HEK293T (cell line): ENCODE measurements around the gene PAX2.

ENCODE experiments used
- CTCF ChIA-PET: fragments of 350-600 bp; formaldehyde crosslinking; extraction: SDS; loops from one replicate; lab custom pipeline; 2021; ENCODE audit warnings: antibody characterized with exemption, inconsistent platforms; lab: Yijun Ruan, JAX
- POLR2A ChIA-PET: fragments of 350-600 bp; formaldehyde crosslinking; extraction: SDS; loops from one replicate; lab custom pipeline; 2020; ENCODE audit warnings: antibody characterized with exemption, inconsistent platforms; lab: Yijun Ruan, JAX
- DNase-seq: peaks from one replicate; pipeline ENCODE4 v3.0.0; 2012; ENCODE audit warnings: mixed read lengths; ENCODE audit errors: extremely low spot score
- ARNT ChIP-seq: fragments of 450-650 bp; IDR thresholded peaks from 2 replicates; pipeline ENCODE4 v1.6.1; 2017; ENCODE audit warnings: mild to moderate bottlenecking
- BHLHE40 ChIP-seq: fragments of 450-650 bp; IDR thresholded peaks from 2 replicates; pipeline ENCODE4 v1.6.1; 2016; ENCODE audit warnings: mild to moderate bottlenecking, moderate library complexity, borderline replicate concordance
- CTBP1 ChIP-seq: fragments of 450-650 bp; IDR thresholded peaks from 2 replicates; pipeline ENCODE4 v1.6.1; 2016; ENCODE audit warnings: borderline replicate concordance
- ELF4 ChIP-seq: fragments of 450-650 bp; IDR thresholded peaks from 2 replicates; pipeline ENCODE4 v1.6.1; 2017; ENCODE audit warnings: antibody characterized with exemption
- FOXA1 ChIP-seq: fragments of 450-650 bp; IDR thresholded peaks from 2 replicates; pipeline ENCODE4 v1.6.1; 2016; ENCODE audit warnings: mild to moderate bottlenecking
- FOXK2 ChIP-seq: fragments of 450-650 bp; IDR thresholded peaks from 2 replicates; pipeline ENCODE4 v1.6.1; 2016; ENCODE audit warnings: mild to moderate bottlenecking
- FOXM1 ChIP-seq: fragments of 450-650 bp; IDR thresholded peaks from 2 replicates; pipeline ENCODE4 v1.6.1; 2017; ENCODE audit warnings: mild to moderate bottlenecking, borderline replicate concordance
- HDGF ChIP-seq: fragments of 450-650 bp; IDR thresholded peaks from 2 replicates; pipeline ENCODE4 v1.6.1; 2017; ENCODE audit warnings: antibody characterized with exemption, borderline replicate concordance
- L3MBTL2 ChIP-seq: fragments of 450-650 bp; conservative IDR thresholded peaks from 2 replicates; pipeline ENCODE4 v1.6.1; 2016; ENCODE audit warnings: mild to moderate bottlenecking
- LEF1 ChIP-seq: fragments of 450-650 bp; IDR thresholded peaks from 2 replicates; pipeline ENCODE4 v1.6.1; 2017; ENCODE audit warnings: mild to moderate bottlenecking, borderline replicate concordance
- NFRKB ChIP-seq: fragments of 450-650 bp; IDR thresholded peaks from 2 replicates; pipeline ENCODE4 v1.6.1; 2016; ENCODE audit warnings: mild to moderate bottlenecking, moderate library complexity
- PKNOX1 ChIP-seq: fragments of 450-650 bp; IDR thresholded peaks from 2 replicates; pipeline ENCODE4 v1.6.1; 2016
- SP1 ChIP-seq: fragments of 450-650 bp; IDR thresholded peaks from 2 replicates; pipeline ENCODE4 v1.6.1; 2017
- SUZ12 ChIP-seq: fragments of 450-650 bp; IDR thresholded peaks from 2 replicates; pipeline ENCODE4 v1.6.1; 2016; ENCODE audit warnings: mild to moderate bottlenecking
- TARDBP ChIP-seq: fragments of 450-650 bp; IDR thresholded peaks from 2 replicates; pipeline ENCODE4 v1.6.1; 2016
- ZNF384 ChIP-seq: fragments of 450-650 bp; IDR thresholded peaks from 2 replicates; pipeline ENCODE4 v1.6.1; 2016

PAX2 gene

GRCh38 chr10:100761191-100761590 lies 15.8 kb downstream of the PAX2 start:
- no peak for TF ChIP-seq PKNOX1
- no peak for TF ChIP-seq ARNT
- TF ChIP-seq FOXK2, result no peak
- no peak for TF ChIP-seq SP1
- TF ChIP-seq ZNF384, result no peak
- no peak for TF ChIP-seq CTBP1
- TF ChIP-seq BHLHE40, result no peak
- TF ChIP-seq FOXM1, result no peak
- TF ChIP-seq HDGF, result no peak
- TF ChIP-seq LEF1, result no peak
- no peak for TF ChIP-seq ELF4
- no peak for DNase-seq
- ChIA-PET CTCF (interaction anchor here (0.7 kb wide), 1 partner anchor 1896 kb away, joined by 3 read pairs; no protein-coding TSS in a partner anchor), POLR2A (no interaction called here)

- no peak for DNase-seq
- TF ChIP-seq ELF4 (no peak), SUZ12 (no peak), FOXM1 (no peak), SP1 (no peak), NFRKB (no peak), TARDBP (no peak), FOXA1 (no peak), HDGF (no peak), FOXK2 (no peak), LEF1 (no peak), BHLHE40 (no peak), CTBP1 (no peak), L3MBTL2 (no peak), PKNOX1 (no peak), ZNF384 (no peak), ARNT (no peak)
- CTCF ChIA-PET, result interaction anchor here (0.7 kb wide), 1 partner anchor 1309 kb away, joined by 3 read pairs; no protein-coding TSS in a partner anchor
- POLR2A ChIA-PET, result no interaction called here
Observed at GRCh38 chr10:100763043-100763747, 17.8 kb downstream of the PAX2 start.

- peak; percentile 51 for DNase-seq
- TF ChIP-seq ZNF384 (no peak), ELF4 (no peak), LEF1 (no peak), FOXA1 (no peak), SP1 (no peak), FOXM1 (no peak), L3MBTL2 (no peak), PKNOX1 (no peak), TARDBP (no peak), CTBP1 (no peak), BHLHE40 (no peak), NFRKB (no peak), FOXK2 (no peak), SUZ12 (no peak), ARNT (no peak), HDGF (no peak)
Observed at GRCh38 chr10:100766693-100767421, 21.5 kb downstream of the PAX2 start.

DNA sequence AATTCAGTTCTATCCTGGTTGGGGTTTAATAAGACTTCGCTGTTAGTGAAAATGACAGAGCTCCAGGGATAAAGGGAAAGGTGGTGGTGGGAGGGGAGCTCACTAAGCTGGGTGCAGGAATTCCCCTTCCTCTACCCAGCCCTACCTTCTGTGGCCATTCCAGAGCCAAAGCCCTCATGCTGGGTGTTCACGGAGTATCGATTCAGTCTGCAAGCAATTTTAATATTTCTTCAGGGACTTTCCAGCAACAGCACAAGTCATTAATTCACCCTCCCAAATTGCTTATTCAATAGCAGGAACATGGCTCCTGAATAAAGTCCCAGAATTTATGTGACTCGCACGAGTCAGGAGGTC lies 22.0 kb downstream of the PAX2 start:
- CTCF ChIA-PET, result no interaction called here
- DNase-seq, result no peak
- POLR2A ChIA-PET, result no interaction called here
- TF ChIP-seq ARNT (no peak), FOXK2 (no peak), TARDBP (no peak), L3MBTL2 (no peak), BHLHE40 (no peak), CTBP1 (no peak), ELF4 (no peak), PKNOX1 (no peak), HDGF (no peak), ZNF384 (no peak), LEF1 (no peak), FOXM1 (no peak), SP1 (no peak), FOXA1 (no peak), NFRKB (no peak), SUZ12 (no peak)

More at GRCh38 chr10:100766693-100767421, 21.5 kb downstream of the PAX2 start:
- POLR2A ChIA-PET, result no interaction called here
- CTCF ChIA-PET, result interaction anchor here (1.0 kb wide), 1 partner anchor 23 kb away, joined by 5 read pairs; no protein-coding TSS in a partner anchor

DNA sequence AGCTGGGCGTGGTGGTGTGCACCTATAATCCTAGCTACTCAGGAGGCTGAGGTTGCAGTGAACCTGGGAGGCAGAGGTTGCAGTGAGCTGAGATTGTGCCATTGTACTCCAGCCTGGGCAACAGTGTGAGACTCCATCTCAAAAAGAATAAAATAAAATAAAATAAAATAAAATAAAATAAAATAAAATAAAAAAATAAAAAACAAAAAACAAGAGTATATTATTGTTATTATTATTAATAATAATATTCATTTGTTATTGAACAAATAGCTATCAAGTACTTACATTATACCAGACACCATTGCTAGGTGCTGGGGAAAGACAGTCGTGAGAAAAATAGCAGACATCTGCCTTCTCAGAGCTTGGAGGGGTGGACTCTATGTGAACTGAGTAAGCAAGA lies 24.1 kb downstream of the PAX2 start:
- DNase-seq, result no peak
- POLR2A ChIA-PET, result no interaction called here
- no peak for TF ChIP-seq NFRKB
- TF ChIP-seq ZNF384, result no peak
- no peak for TF ChIP-seq PKNOX1
- TF ChIP-seq ELF4, result no peak
- no peak for TF ChIP-seq SP1
- TF ChIP-seq BHLHE40, result no peak
- no peak for TF ChIP-seq ARNT
- no peak for TF ChIP-seq FOXM1
- CTCF ChIA-PET, result interaction anchor here (1.2 to 1.7 kb wide), 2 partner anchors 9 to 26 kb away, joined by 3 to 4 read pairs; no protein-coding TSS in a partner anchor
